ENCODE results near the gene SAC3D1.
"Not testable (repeated sequence)": the region's sequence is repeated elsewhere in the genome, so short reads cannot be mapped to it uniquely, and the experiment has no call there.

SAC3D1 gene

GRCh38 chr11:65040847-65041622 lies at the start of gene SAC3D1:
Gene SAC3D1, plus strand, starts transcription at chr11:65041210. Its CDS starts 83 bp downstream, at chr11:65041293.
- peak; percentile 89 for DNase-seq (ENCODE audit: low read depth)

GRCh38 chr11:64994318-64994717 lies 46.7 kb upstream of the SAC3D1 start:
- no peak for DNase-seq (ENCODE audit: low read depth)

GRCh38 chr11:64996327-64996709 lies 44.7 kb upstream of the SAC3D1 start:
- no peak for DNase-seq (ENCODE audit: low read depth)

- DNase-seq (ENCODE audit: low read depth) = peak; percentile 57
These were observed 44.2 kb upstream of the SAC3D1 start, which contains the start of gene BATF2 for GRCh38 chr11:64996710-64997380. Gene BATF2, minus strand, starts transcription at chr11:64996971. Its CDS starts 57 bp downstream, at chr11:64996914.

GRCh38 chr11:64998141-64998540 lies 42.9 kb upstream of the SAC3D1 start:
- DNase-seq (ENCODE audit: low read depth) = no peak

GRCh38 chr11:64998690-64999431 lies 42.1 kb upstream of the SAC3D1 start:
- DNase-seq (ENCODE audit: low read depth) = no peak

GRCh38 chr11:64999478-64999877 lies 41.5 kb upstream of the SAC3D1 start:
- DNase-seq (ENCODE audit: low read depth) = no peak

- DNase-seq (ENCODE audit: low read depth) = no peak
These were observed 38.3 kb upstream of the SAC3D1 start for GRCh38 chr11:65002706-65003105.

- peak; percentile 54 for DNase-seq (ENCODE audit: low read depth)
These were observed 37.7 kb upstream of the SAC3D1 start for GRCh38 chr11:65003282-65003681.

- not testable (repeated sequence) for DNase-seq (ENCODE audit: low read depth)
These were observed 37.0 kb upstream of the SAC3D1 start for GRCh38 chr11:65003968-65004367.

GRCh38 chr11:65008016-65008415 lies 33.0 kb upstream of the SAC3D1 start:
- DNase-seq (ENCODE audit: low read depth) = no peak

GRCh38 chr11:65008873-65009272 lies 32.1 kb upstream of the SAC3D1 start:
- no peak for DNase-seq (ENCODE audit: low read depth)

GRCh38 chr11:65013130-65013887 lies 27.7 kb upstream of the SAC3D1 start:
- DNase-seq (ENCODE audit: low read depth) = peak; percentile 73

- peak; percentile 79 for DNase-seq (ENCODE audit: low read depth)
These were observed 26.9 kb upstream of the SAC3D1 start, which contains the start of gene ARL2 for GRCh38 chr11:65013888-65014725. Gene ARL2, plus strand, starts transcription at chr11:65014160. Its CDS starts 48 bp downstream, at chr11:65014208.

GRCh38 chr11:65014726-65015227 lies 26.2 kb upstream of the SAC3D1 start:
- peak; percentile 21 for DNase-seq (ENCODE audit: low read depth)

GRCh38 chr11:65016705-65017104 lies 24.3 kb upstream of the SAC3D1 start:
- DNase-seq (ENCODE audit: low read depth) = no peak

- DNase-seq (ENCODE audit: low read depth) = no peak
These were observed 23.1 kb upstream of the SAC3D1 start for GRCh38 chr11:65017937-65018336.

GRCh38 chr11:65019824-65020223 lies 21.2 kb upstream of the SAC3D1 start:
- no peak for DNase-seq (ENCODE audit: low read depth)

GRCh38 chr11:65021003-65021402 lies 20.0 kb upstream of the SAC3D1 start:
- DNase-seq (ENCODE audit: low read depth) = no peak

GRCh38 chr11:65021509-65021908 lies 19.5 kb upstream of the SAC3D1 start:
- DNase-seq (ENCODE audit: low read depth) = no peak

- not testable (repeated sequence) for DNase-seq (ENCODE audit: low read depth)
These were observed 17.5 kb upstream of the SAC3D1 start for GRCh38 chr11:65023502-65023901.

All from amniotic epithelial cell (primary cell).